LNCAP (cell line): ENCODE data around the gene KDM4C.

Experiments used
- TF ChIP-seq, protein P1 (sequence below): fragments of 450-650 bp; IDR thresholded peaks from 2 replicates; pipeline ENCODE4 v1.5.1; 2017; ENCODE audit warnings: mild to moderate bottlenecking

KDM4C gene

DNA sequence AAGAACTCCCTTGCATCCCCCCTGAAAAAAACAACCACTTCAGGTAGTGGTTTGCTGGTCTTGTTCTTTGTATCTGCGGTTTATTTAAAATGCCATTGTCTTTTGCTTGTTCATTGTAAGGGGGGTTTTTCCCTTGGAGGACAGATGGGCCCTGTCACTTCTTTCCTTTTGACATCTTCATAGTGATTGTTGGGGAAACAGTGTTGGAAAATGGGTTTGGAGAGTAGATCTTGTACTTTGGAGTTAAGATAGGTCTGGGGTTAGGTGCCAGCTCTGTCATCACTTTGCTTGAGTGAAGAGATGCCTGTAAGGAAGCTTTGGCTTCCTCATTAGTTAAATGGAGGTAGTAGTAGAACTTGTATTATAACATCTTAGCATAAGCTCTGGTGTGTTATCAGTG is 112.4 kb downstream of the KDM4C start:
- TF ChIP-seq, protein P1, sequence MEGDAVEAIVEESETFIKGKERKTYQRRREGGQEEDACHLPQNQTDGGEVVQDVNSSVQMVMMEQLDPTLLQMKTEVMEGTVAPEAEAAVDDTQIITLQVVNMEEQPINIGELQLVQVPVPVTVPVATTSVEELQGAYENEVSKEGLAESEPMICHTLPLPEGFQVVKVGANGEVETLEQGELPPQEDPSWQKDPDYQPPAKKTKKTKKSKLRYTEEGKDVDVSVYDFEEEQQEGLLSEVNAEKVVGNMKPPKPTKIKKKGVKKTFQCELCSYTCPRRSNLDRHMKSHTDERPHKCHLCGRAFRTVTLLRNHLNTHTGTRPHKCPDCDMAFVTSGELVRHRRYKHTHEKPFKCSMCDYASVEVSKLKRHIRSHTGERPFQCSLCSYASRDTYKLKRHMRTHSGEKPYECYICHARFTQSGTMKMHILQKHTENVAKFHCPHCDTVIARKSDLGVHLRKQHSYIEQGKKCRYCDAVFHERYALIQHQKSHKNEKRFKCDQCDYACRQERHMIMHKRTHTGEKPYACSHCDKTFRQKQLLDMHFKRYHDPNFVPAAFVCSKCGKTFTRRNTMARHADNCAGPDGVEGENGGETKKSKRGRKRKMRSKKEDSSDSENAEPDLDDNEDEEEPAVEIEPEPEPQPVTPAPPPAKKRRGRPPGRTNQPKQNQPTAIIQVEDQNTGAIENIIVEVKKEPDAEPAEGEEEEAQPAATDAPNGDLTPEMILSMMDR, result no peak

DNA sequence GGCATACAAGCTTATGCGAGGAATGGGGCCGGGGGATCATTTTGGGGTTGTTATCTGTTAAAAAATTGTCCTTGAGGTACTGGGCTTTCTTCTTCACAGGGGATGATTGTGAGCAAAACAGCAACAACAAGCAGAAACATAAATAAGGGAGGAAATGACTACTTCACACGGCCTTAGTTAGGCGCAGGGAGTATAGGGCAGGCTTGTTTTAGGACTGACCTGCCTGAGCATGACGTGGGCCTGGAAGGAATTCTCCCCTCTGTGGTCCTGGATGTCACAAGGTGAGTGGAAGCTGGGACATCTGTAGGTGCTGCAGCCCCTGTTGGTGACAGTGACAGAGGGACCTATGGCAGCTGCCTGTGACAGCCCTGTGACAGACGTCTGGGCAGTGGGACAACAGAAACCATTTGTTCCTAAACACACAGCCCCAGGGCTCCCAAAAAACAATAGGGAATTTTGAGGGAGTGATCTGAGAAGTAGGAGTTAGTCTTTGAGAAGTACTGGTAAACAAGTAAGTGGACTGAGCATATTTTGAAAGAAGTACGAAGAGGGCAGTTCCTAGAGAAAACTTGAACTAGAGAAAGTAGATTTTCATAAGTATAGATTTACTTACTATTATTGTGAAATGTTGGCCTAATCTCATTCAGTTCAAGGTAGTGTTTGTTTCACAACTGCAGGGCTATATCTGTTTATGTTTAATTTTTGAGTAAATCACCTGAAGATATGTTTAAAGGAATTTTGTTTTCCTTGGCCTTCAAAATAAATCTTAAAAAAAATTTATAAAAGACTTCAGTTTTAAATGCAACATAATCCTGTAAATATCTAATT is 113.1 kb downstream of the KDM4C start:
- TF ChIP-seq, protein P1, result no peak

DNA sequence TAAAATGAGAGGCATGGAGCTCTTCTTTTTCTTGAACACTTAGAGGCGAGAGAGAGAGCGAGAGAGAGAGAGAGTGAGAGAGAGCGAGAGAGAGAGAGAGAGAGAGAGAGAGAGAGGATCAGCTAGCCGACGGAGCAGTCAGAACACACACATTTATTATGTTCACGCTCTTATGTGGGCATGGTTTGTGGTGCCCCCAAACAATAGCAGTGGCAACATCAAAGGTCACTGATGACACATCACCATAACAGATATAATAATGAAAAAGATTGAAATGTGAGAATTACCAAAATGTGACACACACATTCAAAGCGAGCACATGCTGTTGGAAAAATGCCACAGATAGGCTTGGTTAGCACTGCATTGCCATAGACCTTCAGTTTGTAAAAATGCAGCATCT is 116.1 kb downstream of the KDM4C start:
- TF ChIP-seq, protein P1, result no peak

DNA sequence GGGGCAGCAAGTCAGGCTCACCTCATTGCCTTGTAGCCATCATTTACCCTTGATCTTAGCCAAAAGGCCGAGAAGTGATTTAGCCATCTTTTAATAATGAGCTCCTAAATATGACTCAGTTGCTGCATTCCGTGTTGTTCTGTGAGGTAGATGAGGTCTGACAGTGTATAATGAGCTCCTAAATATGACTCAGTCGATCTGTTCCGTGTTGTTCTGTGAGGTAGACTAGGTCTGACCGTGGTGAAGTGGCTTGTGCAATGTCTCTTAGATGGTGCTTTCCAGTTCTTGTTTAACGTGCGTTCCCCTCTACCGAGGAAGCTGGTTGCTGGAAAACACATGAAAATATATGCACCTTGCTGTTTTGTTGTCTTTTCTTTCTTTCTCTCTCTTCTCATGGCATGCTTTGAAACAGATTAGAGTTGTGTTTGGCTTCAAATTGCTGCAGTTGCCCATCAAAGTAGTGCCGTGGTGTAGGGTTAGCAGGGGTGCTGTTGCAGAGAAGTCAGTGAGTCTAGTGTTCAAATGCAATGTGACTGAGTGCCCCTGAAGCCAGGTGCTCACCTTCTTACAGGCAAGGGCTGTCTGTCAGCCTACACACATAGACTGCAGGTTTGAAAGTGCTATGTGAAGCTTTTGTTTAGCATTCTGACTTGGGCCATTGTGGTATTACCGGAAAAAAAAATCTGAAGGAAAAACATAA is 118.6 kb downstream of the KDM4C start:
- TF ChIP-seq, protein P1, result no peak

DNA sequence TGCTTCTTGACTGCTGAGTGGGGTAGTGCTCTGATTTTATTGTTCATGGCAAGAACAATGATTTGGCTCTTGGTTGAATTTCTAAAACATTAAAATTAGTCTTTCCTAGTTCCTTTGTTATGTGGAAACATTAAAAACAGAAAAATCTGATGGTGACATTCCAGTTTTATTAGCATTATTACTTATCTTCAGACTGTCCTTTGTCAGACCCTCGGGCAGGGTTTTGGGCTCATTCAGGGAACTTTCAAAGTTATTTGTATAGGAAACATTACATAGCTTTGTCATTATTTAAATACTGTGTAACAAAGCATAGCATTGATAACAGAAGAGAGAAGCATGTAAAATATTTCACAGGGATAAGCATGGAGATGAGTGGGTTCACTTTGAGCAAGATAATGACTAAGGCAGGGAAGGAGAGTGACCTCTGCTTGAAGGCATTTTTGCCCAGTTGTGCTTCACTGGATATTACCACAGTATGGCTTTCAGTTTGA is 119.9 kb downstream of the KDM4C start:
- TF ChIP-seq, protein P1, result no peak

DNA sequence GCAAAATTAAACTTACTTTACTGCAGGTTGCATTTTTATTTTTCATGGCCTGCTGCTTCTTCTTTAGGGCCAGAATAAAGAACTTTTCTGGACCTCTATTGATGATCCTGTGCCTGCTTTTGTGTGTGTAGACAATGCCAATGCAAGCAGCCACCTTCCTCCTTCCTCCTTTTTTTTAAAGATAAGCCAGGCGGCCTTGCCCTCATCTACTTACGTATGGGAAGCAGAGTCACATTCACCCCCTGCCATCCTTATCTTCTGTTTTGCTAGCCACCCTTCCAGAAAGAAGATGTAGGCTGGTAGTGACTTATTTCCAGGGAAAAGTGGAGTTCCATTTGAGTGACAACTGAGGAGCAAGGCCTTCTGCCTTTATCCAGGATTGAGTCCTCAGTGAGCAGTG is 122.9 kb downstream of the KDM4C start:
- TF ChIP-seq, protein P1, result no peak

DNA sequence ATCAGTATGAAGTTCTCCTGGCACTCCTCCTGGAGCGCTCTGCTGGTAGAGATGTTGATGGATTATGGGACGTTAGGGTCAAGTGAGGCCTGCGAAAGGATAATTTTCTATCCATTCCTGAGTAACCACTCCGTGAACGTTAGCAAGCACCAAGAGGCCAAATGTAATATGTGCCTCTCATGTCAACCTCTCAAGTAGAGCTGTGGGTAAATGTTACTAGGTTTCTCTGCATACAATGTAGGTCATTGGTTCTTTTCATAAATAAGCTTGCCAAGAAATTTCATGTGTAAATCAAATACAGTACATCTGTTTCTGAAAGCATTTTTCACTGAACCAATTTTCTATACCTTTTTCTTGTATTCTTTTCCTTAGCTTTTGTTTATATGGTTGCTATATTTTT is 126.3 kb downstream of the KDM4C start:
- TF ChIP-seq, protein P1, result no peak
